Upper lobe of right lung (tissue), 1 donor: ENCODE measurements around the gene MAP3K5. TPM values are rescaled to one million over a fixed set of nuclear protein-coding genes. Genes with fewer than 3 reads are reported as not detected.

Source experiments
- ATAC-seq: fragments of 200-7000 bp; cut with Tn5 transposase; one replicate; pipeline ENCODE4 v1.9.1; 2020; ENCODE audit warnings: mild to moderate bottlenecking, moderate library complexity
- DNase-seq: peaks from one replicate; pipeline ENCODE4 v3.0.0-alpha.2; 2020
- H3K27ac ChIP-seq: fragments of 200-600 bp; one replicate; pipeline ENCODE4 v1.8.0; 2022
- H3K27me3 ChIP-seq: fragments of 200-600 bp; one replicate; pipeline ENCODE4 v1.8.0; 2022; ENCODE audit warnings: mild to moderate bottlenecking
- H3K36me3 ChIP-seq: fragments of 200-600 bp; one replicate; pipeline ENCODE4 v1.8.0; 2022
- H3K4me1 ChIP-seq: fragments of 200-600 bp; one replicate; pipeline ENCODE4 v1.8.0; 2022
- H3K4me3 ChIP-seq: fragments of 200-600 bp; one replicate; pipeline ENCODE4 v1.8.0; 2022; ENCODE audit warnings: mild to moderate bottlenecking
- H3K9me3 ChIP-seq: fragments of 200-600 bp; one replicate; pipeline ENCODE4 v1.8.0; 2022
- intact Hi-C: fragments of 100-400 bp; cut with DNase I; formaldehyde crosslinking; loops from one replicate; pipeline ENCODE4 v1.11.0; 2022
- total RNA-seq: library from RNA; stranded (reverse); fragmentation: NEBNext Ultra II Directional; extraction: Animal tissue kit (Norgen Biotek cat#: 25700); gene quantifications from one replicate; pipeline ENCODE4 v1.2.1, GENCODE V29; 2021
- TF ChIP-seq, protein P1 (sequence below): fragments of 200-600 bp; IDR thresholded peaks from one replicate; pipeline ENCODE4 v1.8.0; 2022; ENCODE audit warnings: antibody characterized with exemption
- donor health status: DM: no; HTN: yes; CAD: no; lungs with severe emphysema.

Gene MAP3K5
- total RNA-seq, 1 donor from 2014 or later, result 32.5 TPM

GRCh38 chr6:136728033-136728939 is 64.0 kb downstream of the MAP3K5 start:
- DNase-seq (no peak), ATAC-seq (no peak)
- no peaks in the 10 kb centered on the region for H3K9me3 ChIP-seq
- no peak overlapping the region for H3K4me3 ChIP-seq
- no peak overlapping the region for H3K27ac ChIP-seq
- no peaks in the 10 kb centered on the region for H3K36me3 ChIP-seq
- H3K27me3 ChIP-seq, result no peaks in the 10 kb centered on the region
- no peaks in the 10 kb centered on the region for H3K4me1 ChIP-seq
- TF ChIP-seq, protein P1, sequence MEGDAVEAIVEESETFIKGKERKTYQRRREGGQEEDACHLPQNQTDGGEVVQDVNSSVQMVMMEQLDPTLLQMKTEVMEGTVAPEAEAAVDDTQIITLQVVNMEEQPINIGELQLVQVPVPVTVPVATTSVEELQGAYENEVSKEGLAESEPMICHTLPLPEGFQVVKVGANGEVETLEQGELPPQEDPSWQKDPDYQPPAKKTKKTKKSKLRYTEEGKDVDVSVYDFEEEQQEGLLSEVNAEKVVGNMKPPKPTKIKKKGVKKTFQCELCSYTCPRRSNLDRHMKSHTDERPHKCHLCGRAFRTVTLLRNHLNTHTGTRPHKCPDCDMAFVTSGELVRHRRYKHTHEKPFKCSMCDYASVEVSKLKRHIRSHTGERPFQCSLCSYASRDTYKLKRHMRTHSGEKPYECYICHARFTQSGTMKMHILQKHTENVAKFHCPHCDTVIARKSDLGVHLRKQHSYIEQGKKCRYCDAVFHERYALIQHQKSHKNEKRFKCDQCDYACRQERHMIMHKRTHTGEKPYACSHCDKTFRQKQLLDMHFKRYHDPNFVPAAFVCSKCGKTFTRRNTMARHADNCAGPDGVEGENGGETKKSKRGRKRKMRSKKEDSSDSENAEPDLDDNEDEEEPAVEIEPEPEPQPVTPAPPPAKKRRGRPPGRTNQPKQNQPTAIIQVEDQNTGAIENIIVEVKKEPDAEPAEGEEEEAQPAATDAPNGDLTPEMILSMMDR, result no peak
- intact Hi-C loops, result no loop called here

DNA sequence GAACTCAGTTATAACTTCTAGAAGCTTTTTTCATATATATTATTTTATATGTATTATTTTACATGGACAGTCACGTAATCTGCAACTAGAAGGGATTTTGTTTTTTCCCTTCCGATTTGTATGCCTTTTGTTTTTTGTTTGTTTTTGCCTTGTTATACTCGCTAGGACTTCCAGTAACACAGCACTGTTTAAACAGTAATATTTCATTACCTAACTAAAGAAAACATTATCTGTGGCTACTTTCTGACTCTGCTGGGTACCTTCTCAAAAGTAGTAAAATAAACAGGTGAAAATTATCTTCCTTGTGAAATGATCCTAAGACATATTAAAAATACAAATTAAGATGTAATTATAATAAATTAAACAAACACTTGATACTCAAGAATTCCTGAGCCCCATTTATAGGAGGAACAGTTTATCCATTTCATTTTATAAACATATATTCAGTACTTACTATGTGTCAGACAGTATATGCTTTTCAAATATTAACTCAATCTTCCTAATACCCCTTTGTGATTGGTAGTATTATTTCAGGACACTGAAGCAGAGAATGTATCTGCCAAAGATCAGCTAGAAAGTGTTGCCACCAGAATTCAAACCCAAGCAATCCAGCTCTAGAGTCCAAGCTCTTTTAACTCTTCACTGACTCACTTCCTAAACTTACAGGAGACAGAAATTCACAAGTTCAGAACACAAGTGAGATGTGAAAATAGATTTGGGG is 65.3 kb downstream of the MAP3K5 start:
- no peak overlapping the region for H3K27ac ChIP-seq
- no peaks in the 10 kb centered on the region for H3K36me3 ChIP-seq
- no peak for DNase-seq
- no peak for ATAC-seq
- no peaks in the 10 kb centered on the region for H3K9me3 ChIP-seq
- TF ChIP-seq, protein P1, result no peak
- H3K4me1 ChIP-seq, result no peaks in the 10 kb centered on the region
- H3K27me3 ChIP-seq, result no peaks in the 10 kb centered on the region
- no peak overlapping the region for H3K4me3 ChIP-seq
- intact Hi-C loops, result no loop called here

- ATAC-seq, result no peak
- H3K9me3 ChIP-seq, result no peaks in the 10 kb centered on the region
- no peak for DNase-seq
- intact Hi-C loops, result no loop called here
- no peaks in the 10 kb centered on the region for H3K4me1 ChIP-seq
- H3K27me3 ChIP-seq, result no peaks in the 10 kb centered on the region
- no peak overlapping the region for H3K27ac ChIP-seq
- no peak overlapping the region for H3K4me3 ChIP-seq
- no peaks in the 10 kb centered on the region for H3K36me3 ChIP-seq
- TF ChIP-seq, protein P1, result no peak
Observed at GRCh38 chr6:136725124-136725523, 67.2 kb downstream of the MAP3K5 start.

DNA sequence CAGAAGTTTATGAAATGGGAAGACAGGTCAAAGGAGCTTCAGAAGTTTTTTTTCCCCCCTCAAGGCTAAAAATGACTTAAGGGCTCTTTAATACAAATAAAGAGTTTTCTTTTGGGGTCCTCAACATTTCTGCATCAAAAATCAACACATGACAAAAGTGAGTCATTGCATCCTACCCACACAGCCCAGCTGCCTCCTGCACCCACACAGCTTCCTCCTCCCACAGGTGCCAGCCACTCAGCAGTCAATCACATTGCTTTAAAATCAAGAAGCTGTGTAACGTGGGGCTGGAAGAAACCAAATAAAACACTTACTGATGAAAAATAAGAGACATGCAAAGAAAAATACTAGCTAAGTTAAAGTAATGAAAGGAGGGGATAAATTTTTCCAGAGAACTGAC is 68.5 kb downstream of the MAP3K5 start:
- H3K36me3 ChIP-seq, result no peaks in the 10 kb centered on the region
- H3K4me1 ChIP-seq, result no peaks in the 10 kb centered on the region
- H3K4me3 ChIP-seq, result no peak overlapping the region
- ATAC-seq (peak; percentile 85), DNase-seq (peak; percentile 65)
- no peak overlapping the region for H3K27ac ChIP-seq
- H3K27me3 ChIP-seq, result no peaks in the 10 kb centered on the region
- H3K9me3 ChIP-seq, result no peaks in the 10 kb centered on the region
- TF ChIP-seq, protein P1, result no peak
- intact Hi-C loops, result no loop called here

- Histone ChIP-seq H3K9me3 (no peaks in the 10 kb centered on the region), H3K4me1 (peaks cover 19% of the 10 kb centered on the region), H3K4me3 (no peak overlapping the region), H3K27me3 (no peaks in the 10 kb centered on the region), H3K27ac (no peak overlapping the region), H3K36me3 (no peaks in the 10 kb centered on the region)
- DNase-seq, result no peak
- intact Hi-C loops, result no loop called here
- no peak for ATAC-seq
- TF ChIP-seq, protein P1, result no peak
Observed at GRCh38 chr6:136721467-136721866, 70.8 kb downstream of the MAP3K5 start.
